Measurements from ENCODE around the gene MCMBP. TPM values are rescaled to one million over a fixed set of nuclear protein-coding genes. Genes with fewer than 3 reads are reported as not detected.

Gene MCMBP
- total RNA-seq, 1 experiment from 2014 or later, result 87.1 TPM

DNA sequence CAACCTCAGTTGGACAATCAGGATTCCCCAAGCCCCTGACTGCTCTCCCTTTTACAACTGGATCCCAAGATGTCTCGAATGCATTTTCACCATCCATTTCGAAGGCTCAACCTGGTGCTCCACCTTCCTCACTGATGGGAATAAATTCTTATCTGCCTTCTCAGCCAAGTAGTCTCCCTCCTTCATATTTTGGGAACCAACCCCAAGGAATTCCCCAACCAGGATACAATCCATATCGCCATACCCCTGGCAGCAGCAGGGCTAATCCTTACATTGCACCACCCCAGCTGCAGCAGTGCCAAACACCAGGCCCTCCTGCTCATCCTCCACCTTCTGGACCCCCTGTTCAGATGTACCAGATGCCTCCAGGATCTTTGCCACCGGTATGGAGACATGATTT, 25.9 kb upstream of the MCMBP start:
- no peaks in the 10 kb centered on the region for H3K23me2 ChIP-seq (ENCODE audit: insufficient read length, low read depth, low read length, poor library complexity, severe bottlenecking)
- no peak overlapping the region for H2AK5ac ChIP-seq (ENCODE audit: insufficient read length, low read length)
- peaks cover 7% of the 10 kb centered on the region for H3K79me1 ChIP-seq (ENCODE audit: insufficient read depth, low read depth, low read length, poor library complexity, severe bottlenecking)
- no peak overlapping the region for H4K91ac ChIP-seq (ENCODE audit: insufficient read length, low read depth, low read length)
- H3K27ac ChIP-seq (ENCODE audit: insufficient read length, low read depth, low read length), result no peak overlapping the region
- H3K4ac ChIP-seq (ENCODE audit: low read depth, low read length), result no peak overlapping the region
- Mint-ChIP-seq H3K4me3 (no peak overlapping the region), H3K27me3 (ENCODE audit: low read depth) (no peaks in the 10 kb centered on the region), H3K27ac (peak overlapping the region in 1 of 3 experiments; percentile 18; a peak in 1 of 7 replicates), H3K9me3 (no peaks in the 10 kb centered on the region), H3K4me1 (peaks cover 8% of the 10 kb centered on the region in 2 experiments), H3K36me3 (ENCODE audit: insufficient read depth in 1 of 3, low read depth in 3 of 3) (peaks cover 29 to 55% (median 49%) of the 10 kb centered on the region in 3 experiments)
- no peak overlapping the region for H2BK15ac ChIP-seq (ENCODE audit: low read depth, low read length)
- WGBS (ENCODE audit: extremely low coverage, insufficient read length, low lambda C conversion rate), result no CpG with 5 or more reads among the region's 4 CpGs
- H2BK20ac ChIP-seq (ENCODE audit: low read depth, low read length, poor library complexity, severe bottlenecking), result no peak overlapping the region
- H3K23ac ChIP-seq (ENCODE audit: insufficient read length, low read depth, low read length), result no peak overlapping the region
- no peak overlapping the region for H3K56ac ChIP-seq (ENCODE audit: insufficient read length, low read depth, low read length)
- H2AFZ ChIP-seq (ENCODE audit: low read length), result no peak overlapping the region
- no peaks in the 10 kb centered on the region for H3K4me1 ChIP-seq (ENCODE audit: insufficient read depth, low read length)
- no peak overlapping the region for H3K18ac ChIP-seq (ENCODE audit: insufficient read length, low read depth, low read length)
- no peak overlapping the region for H3T11ph ChIP-seq (ENCODE audit: low read length)
- no peak overlapping the region for H2BK120ac ChIP-seq (ENCODE audit: low read depth, low read length, poor library complexity, severe bottlenecking)
- no peaks in the 10 kb centered on the region for H3K9me3 ChIP-seq (ENCODE audit: control insufficient read depth, low read depth, low read length)
- no peaks in the 10 kb centered on the region for H3K27me3 ChIP-seq (ENCODE audit: insufficient read depth, low read length)
- no peak overlapping the region for H3K4me2 ChIP-seq (ENCODE audit: insufficient read depth, insufficient read length, low read length)
- no peak overlapping the region for H3K14ac ChIP-seq (ENCODE audit: insufficient read depth, low read length)
- H3K79me2 ChIP-seq (ENCODE audit: insufficient read depth, low read length), result peaks cover 32% of the 10 kb centered on the region
- H4K5ac ChIP-seq (ENCODE audit: insufficient read length, low read depth, low read length), result no peak overlapping the region
- H2BK5ac ChIP-seq (ENCODE audit: insufficient read length, low read length), result no peak overlapping the region
- H3K9ac ChIP-seq (ENCODE audit: extremely low read depth, insufficient read length, low read length), result no peak overlapping the region
- no peak for TF ChIP-seq CTCF (conservative IDR thresholded peaks at IDR 0.05)
- no peaks in the 10 kb centered on the region for H4K20me1 ChIP-seq (ENCODE audit: control insufficient read depth, insufficient read depth, insufficient read length)
- no peak for DNase-seq
- no peak overlapping the region for H2BK12ac ChIP-seq (ENCODE audit: insufficient read length, low read depth, low read length)
- H4K8ac ChIP-seq (replicated peaks; ENCODE audit: insufficient read length, low read depth, low read length), result no peak overlapping the region
